Measurements from ENCODE around the gene BUD31.

GRCh38 chr7:99453105-99453504 is 44.3 kb downstream of the BUD31 start:
- TF ChIP-seq BACH2 (CRISPR knock-in tag; IDR thresholded peaks at IDR 0.05; ENCODE audit: borderline replicate concordance) (no peak), ZC3H10 (CRISPR knock-in tag; IDR thresholded peaks at IDR 0.05) (no peak), ISL1 (CRISPR knock-in tag; IDR thresholded peaks at IDR 0.05) (no peak), CSDC2 (CRISPR knock-in tag; IDR thresholded peaks at IDR 0.05) (no peak), ZFP30 (CRISPR knock-in tag; IDR thresholded peaks at IDR 0.05) (no peak), SNAI2 (CRISPR knock-in tag; IDR thresholded peaks at IDR 0.05) (no peak), ZNF70 (CRISPR knock-in tag; IDR thresholded peaks at IDR 0.05) (no peak), TSHZ2 (CRISPR knock-in tag; IDR thresholded peaks at IDR 0.05) (no peak), ESRRG (CRISPR knock-in tag; IDR thresholded peaks at IDR 0.05) (no peak), TCF4 (CRISPR knock-in tag; IDR thresholded peaks at IDR 0.05; ENCODE audit: borderline replicate concordance) (no peak), TOX (CRISPR knock-in tag; IDR thresholded peaks at IDR 0.05; ENCODE audit: borderline replicate concordance) (no peak), RARB (CRISPR knock-in tag; IDR thresholded peaks at IDR 0.05) (no peak)
- TF ChIP-seq, protein P1, sequence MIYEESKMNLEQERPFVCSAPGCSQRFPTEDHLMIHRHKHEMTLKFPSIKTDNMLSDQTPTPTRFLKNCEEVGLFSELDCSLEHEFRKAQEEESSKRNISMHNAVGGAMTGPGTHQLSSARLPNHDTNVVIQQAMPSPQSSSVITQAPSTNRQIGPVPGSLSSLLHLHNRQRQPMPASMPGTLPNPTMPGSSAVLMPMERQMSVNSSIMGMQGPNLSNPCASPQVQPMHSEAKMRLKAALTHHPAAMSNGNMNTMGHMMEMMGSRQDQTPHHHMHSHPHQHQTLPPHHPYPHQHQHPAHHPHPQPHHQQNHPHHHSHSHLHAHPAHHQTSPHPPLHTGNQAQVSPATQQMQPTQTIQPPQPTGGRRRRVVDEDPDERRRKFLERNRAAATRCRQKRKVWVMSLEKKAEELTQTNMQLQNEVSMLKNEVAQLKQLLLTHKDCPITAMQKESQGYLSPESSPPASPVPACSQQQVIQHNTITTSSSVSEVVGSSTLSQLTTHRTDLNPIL (CRISPR knock-in tag; IDR thresholded peaks at IDR 0.05; ENCODE audit: low read depth), result no peak
- TF ChIP-seq, protein P2, sequence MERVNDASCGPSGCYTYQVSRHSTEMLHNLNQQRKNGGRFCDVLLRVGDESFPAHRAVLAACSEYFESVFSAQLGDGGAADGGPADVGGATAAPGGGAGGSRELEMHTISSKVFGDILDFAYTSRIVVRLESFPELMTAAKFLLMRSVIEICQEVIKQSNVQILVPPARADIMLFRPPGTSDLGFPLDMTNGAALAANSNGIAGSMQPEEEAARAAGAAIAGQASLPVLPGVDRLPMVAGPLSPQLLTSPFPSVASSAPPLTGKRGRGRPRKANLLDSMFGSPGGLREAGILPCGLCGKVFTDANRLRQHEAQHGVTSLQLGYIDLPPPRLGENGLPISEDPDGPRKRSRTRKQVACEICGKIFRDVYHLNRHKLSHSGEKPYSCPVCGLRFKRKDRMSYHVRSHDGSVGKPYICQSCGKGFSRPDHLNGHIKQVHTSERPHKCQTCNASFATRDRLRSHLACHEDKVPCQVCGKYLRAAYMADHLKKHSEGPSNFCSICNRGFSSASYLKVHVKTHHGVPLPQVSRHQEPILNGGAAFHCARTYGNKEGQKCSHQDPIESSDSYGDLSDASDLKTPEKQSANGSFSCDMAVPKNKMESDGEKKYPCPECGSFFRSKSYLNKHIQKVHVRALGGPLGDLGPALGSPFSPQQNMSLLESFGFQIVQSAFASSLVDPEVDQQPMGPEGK (CRISPR knock-in tag; IDR thresholded peaks at IDR 0.05; ENCODE audit: borderline replicate concordance), result no peak

Measured in SK-N-SH treated with all-trans-retinoic acid at 6 μM for 48 hours (cell line).